GM12878 (cell line): Measurements from ENCODE around the gene DUS1L.

Experiments
- CEBPB ChIP-seq, 2 experiments: fragments of 150-350 bp in 1 of 2; IDR thresholded peaks; 2 replicates each; pipeline ENCODE4 v1.6.1; 2012 to 2014; ENCODE audit warnings: low read depth in 2 of 2, low read length in 2 of 2, borderline replicate concordance in 1 of 2, inconsistent platforms in 1 of 2
- CEBPZ ChIP-seq: fragments of 150-350 bp; IDR thresholded peaks from 2 replicates; pipeline ENCODE4 v1.6.1; 2016; ENCODE audit warnings: low read depth, low read length
- CTCF ChIP-seq, 3 experiments: IDR thresholded peaks in 2 of 3; conservative IDR thresholded peaks in 1 of 3; 2 replicates each; pipeline ENCODE4 v1.5.1; 2011; ENCODE audit warnings: low read depth in 3 of 3, low read length in 3 of 3, mild to moderate bottlenecking in 3 of 3, control low read depth in 2 of 3, moderate library complexity in 2 of 3, inconsistent platforms in 1 of 3, mixed read lengths in 1 of 3; ENCODE audit not compliant: control insufficient read depth in 2 of 3, insufficient read depth in 1 of 3; ENCODE audit errors: extremely low read depth in 1 of 3
- ETV6 ChIP-seq, 2 experiments: fragments of 450-650 bp in 1 of 2; IDR thresholded peaks in 1 of 2; conservative IDR thresholded peaks in 1 of 2; 2 replicates each; pipeline ENCODE4 v1.6.1; 2014; ENCODE audit warnings: antibody characterized with exemption in 1 of 2, borderline replicate concordance in 1 of 2, low read depth in 1 of 2, mild to moderate bottlenecking in 1 of 2, moderate library complexity in 1 of 2
- EZH2 ChIP-seq: IDR thresholded peaks from 2 replicates; pipeline ENCODE4 v1.6.1; 2012; ENCODE audit warnings: low read depth, mild to moderate bottlenecking, control low read depth, inconsistent platforms, low read length, borderline replicate concordance; ENCODE audit not compliant: control insufficient read depth
- HDAC6 ChIP-seq: fragments of 200-600 bp; sonication (generic); IDR thresholded peaks from one replicate; pipeline ENCODE4 v1.8.0; 2017; ENCODE audit warnings: antibody characterized with exemption; ENCODE audit not compliant: unreplicated experiment
- JUND ChIP-seq: IDR thresholded peaks from 2 replicates; pipeline ENCODE4 v1.6.1; 2012; ENCODE audit warnings: low read depth, mild to moderate bottlenecking, low read length, improper control_type of control experiment, moderate library complexity
- MAX ChIP-seq: IDR thresholded peaks from 2 replicates; pipeline ENCODE4 v1.6.1; 2012; ENCODE audit warnings: low read depth, low read length, improper control_type of control experiment
- NFIC ChIP-seq: IDR thresholded peaks from 2 replicates; pipeline ENCODE4 v1.6.1; 2012; ENCODE audit warnings: low read depth, mild to moderate bottlenecking, inconsistent platforms, low read length, moderate library complexity
- NR2F1 ChIP-seq: fragments of 450-650 bp; conservative IDR thresholded peaks from 2 replicates; pipeline ENCODE4 v1.6.1; 2017; ENCODE audit warnings: mild to moderate bottlenecking
- REST ChIP-seq: IDR thresholded peaks from 2 replicates; pipeline ENCODE4 v1.6.1; 2012; ENCODE audit warnings: mild to moderate bottlenecking, low read depth, low read length
- WRNIP1 ChIP-seq: IDR thresholded peaks from 2 replicates; pipeline ENCODE4 v1.6.1; 2011; ENCODE audit warnings: low read depth, low read length, improper control_type of control experiment, borderline replicate concordance
- YBX1 ChIP-seq: fragments of 450-650 bp; IDR thresholded peaks from 2 replicates; pipeline ENCODE4 v1.6.1; 2016; ENCODE audit warnings: antibody characterized with exemption

GRCh38 chr17:82098169-82098938, 32.8 kb upstream of the DUS1L start, which contains the start of gene FASN:
- no peak for TF ChIP-seq CEBPZ
- TF ChIP-seq CTCF (IDR thresholded peaks at IDR 0.05 in 2 of 3, conservative IDR thresholded peaks at IDR 0.05 in 1 of 3; ENCODE audit: control insufficient read depth in 2 of 3, extremely low read depth in 1 of 3, insufficient read depth in 1 of 3, low read depth in 3 of 3, low read length in 3 of 3): peak; percentile 37 to 70 (median 42); a peak in 5 of 6 replicates
- TF ChIP-seq JUND: no peak
- TF ChIP-seq HDAC6: peak; percentile 66
- no peak for TF ChIP-seq EZH2
- peak; percentile 74 for TF ChIP-seq MAX
- no peak for TF ChIP-seq ETV6 (conservative IDR thresholded peaks at IDR 0.05 in 1 of 2, IDR thresholded peaks at IDR 0.05 in 1 of 2; ENCODE audit: borderline replicate concordance in 1 of 2, low read depth in 1 of 2)
- no peak for TF ChIP-seq YBX1
- TF ChIP-seq NR2F1: no peak
- TF ChIP-seq NFIC: no peak
- no peak for TF ChIP-seq REST
- TF ChIP-seq WRNIP1: no peak
- no peak for TF ChIP-seq CEBPB (IDR thresholded peaks at IDR 0.05; ENCODE audit: borderline replicate concordance in 1 of 2, low read depth in 2 of 2, low read length in 2 of 2)
